GM21381 (cell line): ENCODE measurements around the gene RAB17.
"Not testable (repeated sequence)": the region's sequence is repeated elsewhere in the genome, so short reads cannot be mapped to it uniquely, and the experiment has no call there.

Experiments
- ATAC-seq: cut with Tn5 transposase; IDR thresholded peaks from one replicate; pipeline ENCODE4 v1.9.1; 2021; ENCODE audit warnings: mild to moderate bottlenecking, moderate library complexity; ENCODE audit not compliant: unreplicated experiment

Gene RAB17

GRCh38 chr2:237625216-237625705 lies 34.7 kb upstream of the RAB17 start:
- no peak for ATAC-seq

- no peak for ATAC-seq
These were observed 34.0 kb upstream of the RAB17 start for GRCh38 chr2:237624565-237624964.

GRCh38 chr2:237623428-237624403 lies 33.2 kb upstream of the RAB17 start:
- no peak for ATAC-seq

- ATAC-seq = no peak
These were observed 27.9 kb upstream of the RAB17 start for GRCh38 chr2:237618449-237618848.

- ATAC-seq = no peak
These were observed 27.1 kb upstream of the RAB17 start for GRCh38 chr2:237617587-237617982.

GRCh38 chr2:237616734-237617586 lies 26.4 kb upstream of the RAB17 start:
- no peak for ATAC-seq

- no peak for ATAC-seq
These were observed 25.8 kb upstream of the RAB17 start for GRCh38 chr2:237616373-237616733.

- no peak for ATAC-seq
These were observed 25.2 kb upstream of the RAB17 start for GRCh38 chr2:237615631-237616249.

GRCh38 chr2:237614151-237614720 lies 23.7 kb upstream of the RAB17 start:
- ATAC-seq = no peak

GRCh38 chr2:237613679-237614078 lies 23.1 kb upstream of the RAB17 start:
- no peak for ATAC-seq

- ATAC-seq = no peak
These were observed 22.2 kb upstream of the RAB17 start for GRCh38 chr2:237612527-237613357.

GRCh38 chr2:237606522-237606921 lies 16.0 kb upstream of the RAB17 start:
- ATAC-seq = not testable (repeated sequence)

GRCh38 chr2:237604960-237605359 lies 14.4 kb upstream of the RAB17 start:
- no peak for ATAC-seq

GRCh38 chr2:237604391-237604790 lies 13.9 kb upstream of the RAB17 start:
- ATAC-seq = no peak

- ATAC-seq = peak; percentile 75
These were observed 13.3 kb upstream of the RAB17 start for GRCh38 chr2:237603718-237604362.

- no peak for ATAC-seq
These were observed 12.6 kb upstream of the RAB17 start for GRCh38 chr2:237603049-237603717.

- no peak for ATAC-seq
These were observed 11.9 kb upstream of the RAB17 start for GRCh38 chr2:237602409-237602808.

GRCh38 chr2:237601453-237602116 lies 11.1 kb upstream of the RAB17 start:
- no peak for ATAC-seq
